HG03064 (cell line): Measurements from ENCODE around the gene CDC16.
"Not testable (repeated sequence)": the region's sequence is repeated elsewhere in the genome, so short reads cannot be mapped to it uniquely, and the experiment has no call there.

Experiments used
- ATAC-seq: cut with Tn5 transposase; IDR thresholded peaks from one replicate; pipeline ENCODE4 v1.9.1; 2021; ENCODE audit warnings: low read depth; ENCODE audit not compliant: unreplicated experiment

Gene CDC16

GRCh38 chr13:114260814-114261213 is 26.1 kb downstream of the CDC16 start:
- ATAC-seq: no peak

- no peak for ATAC-seq
Measured at GRCh38 chr13:114261328-114261965, 26.8 kb downstream of the CDC16 start.

GRCh38 chr13:114263578-114263977 is 28.9 kb downstream of the CDC16 start:
- no peak for ATAC-seq

GRCh38 chr13:114264313-114264712 is 29.6 kb downstream of the CDC16 start:
- ATAC-seq: not testable (repeated sequence)

- ATAC-seq: no peak
Measured at GRCh38 chr13:114264886-114265611, 30.4 kb downstream of the CDC16 start.

- no peak for ATAC-seq
Measured at GRCh38 chr13:114266241-114266640, 31.5 kb downstream of the CDC16 start.

- no peak for ATAC-seq
Measured at GRCh38 chr13:114268344-114269280, 33.9 kb downstream of the CDC16 start.

- no peak for ATAC-seq
Measured at GRCh38 chr13:114269281-114269770, 34.6 kb downstream of the CDC16 start.

GRCh38 chr13:114272977-114273376 is 38.3 kb downstream of the CDC16 start:
- no peak for ATAC-seq

GRCh38 chr13:114275304-114275703 is 40.6 kb downstream of the CDC16 start:
- no peak for ATAC-seq

- ATAC-seq: no peak
Measured at GRCh38 chr13:114279146-114279545, 44.4 kb downstream of the CDC16 start.

GRCh38 chr13:114279758-114280355 is 45.2 kb downstream of the CDC16 start:
- ATAC-seq: no peak

GRCh38 chr13:114281351-114282040 is 46.8 kb downstream of the CDC16 start, which contains the start of gene UPF3A:
Gene UPF3A (plus strand): TSS chr13:114281601. CDS start chr13:114281640, 39 bp downstream.
- ATAC-seq: peak; percentile 61

GRCh38 chr13:114282041-114282670 is 47.5 kb downstream of the CDC16 start:
- ATAC-seq: peak; percentile 52

- ATAC-seq: no peak
Measured at GRCh38 chr13:114283576-114283975, 48.9 kb downstream of the CDC16 start.

GRCh38 chr13:114284680-114285079 is 50.0 kb downstream of the CDC16 start:
- no peak for ATAC-seq

- ATAC-seq: no peak
Measured at GRCh38 chr13:114285166-114285808, 50.6 kb downstream of the CDC16 start.

- ATAC-seq: no peak
Measured at GRCh38 chr13:114286808-114287207, 52.1 kb downstream of the CDC16 start.

GRCh38 chr13:114288157-114288591 is 53.5 kb downstream of the CDC16 start:
- ATAC-seq: no peak
